HepG2 (cell line): ENCODE data around the gene DIS3L2. TPM values are rescaled to one million over a fixed set of nuclear protein-coding genes. Genes with fewer than 3 reads are reported as not detected.

Experiments used
- ATAC-seq: fragments of 200-7000 bp; cut with Tn5 transposase; 3 replicates; pipeline ENCODE4 v1.9.1; 2020; ENCODE audit warnings: mild to moderate bottlenecking, moderate library complexity
- BruUV-seq: library from RNA; stranded (reverse); fragments of 400-500 nt; replicated peaks from 2 replicates; lab custom pipeline; 2021; lab: Mats Ljungman, UMichigan
- CTCF ChIA-PET: fragments of 300-600 bp; formaldehyde crosslinking; extraction: SDS; loops from one replicate; lab custom pipeline; 2021; ENCODE audit warnings: low total read pairs, inconsistent platforms, low intra/inter-chr PET ratio; lab: Yijun Ruan, JAX
- POLR2A ChIA-PET: fragments of 350-600 bp; sonication (Branson Sonifier 250); formaldehyde crosslinking; loops from one replicate; lab custom pipeline; 2020; ENCODE audit warnings: antibody characterized with exemption, inconsistent platforms; lab: Yijun Ruan, JAX
- DNase-seq: peaks from one replicate; pipeline ENCODE4 v3.0.0-alpha.2; 2015; ENCODE audit warnings: low spot score
- FAIRE-seq: peaks from 3 replicates; lab custom pipeline; 2011; peaks lifted over from hg19 to GRCh38; lab: Jason Lieb, UNC
- H2AFZ ChIP-seq: one replicate; pipeline ENCODE4 v1.6.1; 2011; ENCODE audit warnings: low read length, inconsistent platforms
- H3K27ac ChIP-seq: fragments of 300-600 bp; 3 replicates; pipeline ENCODE4 v1.8.0; 2011; ENCODE audit warnings: mixed run types, mild to moderate bottlenecking, mixed read lengths, low read length, inconsistent platforms; ENCODE audit not compliant: insufficient read depth; ENCODE audit errors: extremely low read length
- H3K27me3 ChIP-seq, 2 experiments: fragments of 200-600 bp in 1 of 2; 2 replicates in 1 of 2; 3 replicates in 1 of 2; pipeline versions ENCODE4 v1.6.0 to v1.8.0; 2011; ENCODE audit warnings: low read length in 2 of 2, mild to moderate bottlenecking in 2 of 2, moderate library complexity in 2 of 2, inconsistent platforms in 1 of 2; ENCODE audit not compliant: insufficient read depth in 2 of 2, control insufficient read depth in 1 of 2
- H3K36me3 ChIP-seq, 2 experiments: fragments of 200-600 bp in 1 of 2; replicated peaks in 1 of 2; 2 replicates in 1 of 2; 3 replicates in 1 of 2; pipeline versions ENCODE4 v1.5.1 to v1.8.0; 2011; ENCODE audit warnings: low read length in 2 of 2, inconsistent platforms in 1 of 2; ENCODE audit not compliant: insufficient read depth in 2 of 2, control insufficient read depth in 1 of 2
- H3K4me1 ChIP-seq: 2 replicates; pipeline ENCODE4 v1.5.1; 2012; ENCODE audit warnings: low read length, inconsistent platforms; ENCODE audit not compliant: insufficient read depth
- H3K4me2 ChIP-seq: 2 replicates; pipeline ENCODE4 v1.6.0; 2011; ENCODE audit warnings: low read depth, low read length, inconsistent platforms
- H3K4me3 ChIP-seq, 3 experiments: fragments of 200-600 bp in 1 of 3; sonication (generic), shearing (Covaris generic) in 1 of 3; replicated peaks in 1 of 3; 2 replicates each; pipeline ENCODE4 v1.5.1; 2011 to 2016; ENCODE audit warnings: low read length in 3 of 3, inconsistent platforms in 2 of 3, low read depth in 2 of 3, mild to moderate bottlenecking in 2 of 3, control low read depth in 1 of 3, mixed read lengths in 1 of 3; ENCODE audit not compliant: insufficient read depth in 1 of 3
- H3K79me2 ChIP-seq: one replicate; pipeline ENCODE4 v1.6.1; 2011; ENCODE audit warnings: low read length, inconsistent platforms; ENCODE audit not compliant: insufficient read depth
- H3K9ac ChIP-seq: 2 replicates; pipeline ENCODE4 v1.6.0; 2011; ENCODE audit warnings: mild to moderate bottlenecking, low read depth, low read length, inconsistent platforms; ENCODE audit not compliant: insufficient read depth
- H3K9me3 ChIP-seq: 2 replicates; pipeline ENCODE4 v1.5.1; 2012; ENCODE audit warnings: mild to moderate bottlenecking, low read length
- H4K20me1 ChIP-seq: 2 replicates; pipeline ENCODE4 v1.6.0; 2011; ENCODE audit warnings: inconsistent platforms, mild to moderate bottlenecking, low read length, moderate library complexity; ENCODE audit not compliant: insufficient read depth
- AKNA ChIP-seq: sonication (generic); formaldehyde crosslinking; IDR thresholded peaks from 2 replicates; pipeline ENCODE4 v1.4.0; 2020; ENCODE audit warnings: missing genetic modification reagents, borderline replicate concordance
- ARID2 ChIP-seq: sonication (generic); formaldehyde crosslinking; IDR thresholded peaks from 2 replicates; pipeline ENCODE4 v1.8.1; 2022; ENCODE audit warnings: mild to moderate bottlenecking, missing genetic modification reagents, borderline replicate concordance
- ESRRA ChIP-seq: sonication (generic); formaldehyde crosslinking; IDR thresholded peaks from 2 replicates; pipeline ENCODE4 v1.5.1; 2020; ENCODE audit warnings: mild to moderate bottlenecking, low read depth, missing genetic modification reagents
- HNRNPLL ChIP-seq: fragments of 200-400 bp; formaldehyde crosslinking; IDR thresholded peaks from 2 replicates; pipeline ENCODE4 v1.6.1; 2017; ENCODE audit warnings: mild to moderate bottlenecking, low read depth, low read length; ENCODE audit not compliant: poor library complexity, severe bottlenecking
- IRF9 ChIP-seq: sonication (generic); formaldehyde crosslinking; IDR thresholded peaks from 2 replicates; pipeline ENCODE4 v1.8.0; 2022; ENCODE audit warnings: missing genetic modification reagents, mild to moderate bottlenecking, borderline replicate concordance
- KDM5B ChIP-seq: sonication (generic); formaldehyde crosslinking; IDR thresholded peaks from 2 replicates; pipeline ENCODE4 v1.4.0; 2020; ENCODE audit warnings: missing genetic modification reagents, mild to moderate bottlenecking, borderline replicate concordance
- MIXL1 ChIP-seq: IDR thresholded peaks from 2 replicates; pipeline ENCODE4 v1.6.1; 2016
- SRSF4 ChIP-seq: fragments of 200-400 bp; formaldehyde crosslinking; IDR thresholded peaks from one replicate; pipeline ENCODE4 v1.6.1; 2018; ENCODE audit warnings: mild to moderate bottlenecking, low read depth, low read length, moderate library complexity; ENCODE audit not compliant: poor library complexity, severe bottlenecking
- WGBS: methylation state at CpG from one replicate; pipeline ENCODE4 v1.1.6; 2017; ENCODE audit warnings: low lambda C conversion rate; 5-methylcytosine and 5-hydroxymethylcytosine counted together
- in situ Hi-C: cut with HindIII; loops from 2 replicates; pipeline ENCODE4 v1.10.0; 2017; ENCODE audit warnings: low pct_unique_long_range_greater_than_20kb; ENCODE audit not compliant: extremely low pct_ligation_motif_present
- intact Hi-C: fragments of 100-400 bp; cut with micrococcal nuclease; formaldehyde crosslinking; loops from one replicate; pipeline ENCODE4 v1.10.0; 2022; ENCODE audit not compliant: unreplicated experiment
- polyA plus RNA-seq, 8 experiments: library from polyadenylated mRNA; depleted of rRNA in 3 of 8; stranded (reverse) in 7 of 8; unstranded in 1 of 8; fragments of >200 nt; fragmentation: Illumina TruSeq in 4 of 8; extraction: Trizol in 4 of 8; gene quantifications; 2 replicates each; pipeline versions ENCODE4 v1.2.1 to v1.2.3, GENCODE V29; 2011 to 2016; ENCODE audit warnings: low read depth in 4 of 8, missing spikeins in 1 of 8, mixed read lengths in 1 of 8; ENCODE audit not compliant: insufficient read depth in 1 of 8
- total RNA-seq, 5 experiments: library from RNA; depleted of rRNA; stranded (reverse); fragments of >200 nt; fragmentation: Illumina TruSeq; extraction: Trizol; gene quantifications; 2 replicates each; pipeline ENCODE4 v1.2.3, GENCODE V29; 2016; ENCODE audit warnings: low read depth in 1 of 5
- TF ChIP-seq, protein P1 (sequence below), 2 experiments: sonication (generic) in 1 of 2; formaldehyde crosslinking in 1 of 2; IDR thresholded peaks; 2 replicates each; pipeline versions ENCODE4 v1.6.1 to v1.9.0; 2014 to 2022; ENCODE audit warnings: antibody characterized with exemption in 1 of 2, borderline replicate concordance in 1 of 2, inconsistent platforms in 1 of 2, low read depth in 1 of 2, missing genetic modification reagents in 1 of 2
- TF ChIP-seq, protein P2 (sequence below): IDR thresholded peaks from 2 replicates; pipeline ENCODE4 v1.6.1; 2016; ENCODE audit warnings: missing compliant biosample characterization, missing genetic modification reagents, borderline replicate concordance

The DIS3L2 gene
- total and polyA plus RNA-seq, 2 of the 13 experiments (the other 11 are each of a cell fraction or from before 2014, with no cell fraction given), result 7.0 to 23.9 TPM

- ATAC-seq (no peak), DNase-seq (no peak), FAIRE-seq (no peak)
- Histone ChIP-seq H3K9ac (no peak overlapping the region), H3K79me2 (no peaks in the 10 kb centered on the region), H3K4me3 (no peak overlapping the region), H3K27ac (no peak overlapping the region), H3K4me2 (no peak overlapping the region), H3K4me1 (peaks cover 10% of the 10 kb centered on the region), H2AFZ (no peak overlapping the region), H3K36me3 (no peaks in the 10 kb centered on the region), H3K9me3 (no peaks in the 10 kb centered on the region), H4K20me1 (no peaks in the 10 kb centered on the region), H3K27me3 (peaks cover 18 to 63% of the 10 kb centered on the region in 2 experiments)
- CTCF ChIA-PET, result no interaction called here
- intact Hi-C loops (no loop called here), in situ Hi-C loops (no loop called here)
- 5% methylated on average over 6 of the region's 6 CpGs for WGBS
- POLR2A ChIA-PET, result no interaction called here
- no TSS peak for BruUV-seq
- TF ChIP-seq IRF9 (CRISPR knock-in tag) (no peak), SRSF4 (no peak), ESRRA (CRISPR knock-in tag) (no peak), MIXL1 (CRISPR knock-in tag) (no peak), KDM5B (CRISPR knock-in tag) (no peak), HNRNPLL (no peak), ARID2 (no peak), AKNA (CRISPR knock-in tag) (no peak)
- TF ChIP-seq, protein P1, sequence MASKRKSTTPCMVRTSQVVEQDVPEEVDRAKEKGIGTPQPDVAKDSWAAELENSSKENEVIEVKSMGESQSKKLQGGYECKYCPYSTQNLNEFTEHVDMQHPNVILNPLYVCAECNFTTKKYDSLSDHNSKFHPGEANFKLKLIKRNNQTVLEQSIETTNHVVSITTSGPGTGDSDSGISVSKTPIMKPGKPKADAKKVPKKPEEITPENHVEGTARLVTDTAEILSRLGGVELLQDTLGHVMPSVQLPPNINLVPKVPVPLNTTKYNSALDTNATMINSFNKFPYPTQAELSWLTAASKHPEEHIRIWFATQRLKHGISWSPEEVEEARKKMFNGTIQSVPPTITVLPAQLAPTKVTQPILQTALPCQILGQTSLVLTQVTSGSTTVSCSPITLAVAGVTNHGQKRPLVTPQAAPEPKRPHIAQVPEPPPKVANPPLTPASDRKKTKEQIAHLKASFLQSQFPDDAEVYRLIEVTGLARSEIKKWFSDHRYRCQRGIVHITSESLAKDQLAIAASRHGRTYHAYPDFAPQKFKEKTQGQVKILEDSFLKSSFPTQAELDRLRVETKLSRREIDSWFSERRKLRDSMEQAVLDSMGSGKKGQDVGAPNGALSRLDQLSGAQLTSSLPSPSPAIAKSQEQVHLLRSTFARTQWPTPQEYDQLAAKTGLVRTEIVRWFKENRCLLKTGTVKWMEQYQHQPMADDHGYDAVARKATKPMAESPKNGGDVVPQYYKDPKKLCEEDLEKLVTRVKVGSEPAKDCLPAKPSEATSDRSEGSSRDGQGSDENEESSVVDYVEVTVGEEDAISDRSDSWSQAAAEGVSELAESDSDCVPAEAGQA (IDR thresholded peaks at IDR 0.05; ENCODE audit: low read depth), result no peak
- TF ChIP-seq, protein P1 (CRISPR knock-in tag; IDR thresholded peaks at IDR 0.05; ENCODE audit: borderline replicate concordance), result no peak
- TF ChIP-seq, protein P2, sequence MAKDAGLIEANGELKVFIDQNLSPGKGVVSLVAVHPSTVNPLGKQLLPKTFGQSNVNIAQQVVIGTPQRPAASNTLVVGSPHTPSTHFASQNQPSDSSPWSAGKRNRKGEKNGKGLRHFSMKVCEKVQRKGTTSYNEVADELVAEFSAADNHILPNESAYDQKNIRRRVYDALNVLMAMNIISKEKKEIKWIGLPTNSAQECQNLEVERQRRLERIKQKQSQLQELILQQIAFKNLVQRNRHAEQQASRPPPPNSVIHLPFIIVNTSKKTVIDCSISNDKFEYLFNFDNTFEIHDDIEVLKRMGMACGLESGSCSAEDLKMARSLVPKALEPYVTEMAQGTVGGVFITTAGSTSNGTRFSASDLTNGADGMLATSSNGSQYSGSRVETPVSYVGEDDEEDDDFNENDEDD (CRISPR knock-in tag), result no peak
Observed at GRCh38 chr2:232348936-232349335, 387.4 kb downstream of the DIS3L2 start.
